Kidney (tissue), 14 donors: ENCODE measurements around the gene USP19. TPM values are rescaled to one million over a fixed set of nuclear protein-coding genes. Genes with fewer than 3 reads are reported as not detected.

ENCODE experiments used
- DNase-seq, 5 donors: peaks; one replicate each; pipeline ENCODE4 v3.0.0-alpha.2; 2013 to 2020
- FAIRE-seq: peaks from 2 replicates; lab custom pipeline; 2012; peaks lifted over from hg19 to GRCh38; lab: Jason Lieb, UNC
- H3K27ac ChIP-seq, 2 donors: one replicate each; pipeline ENCODE4 v1.7.0; 2013; ENCODE audit warnings: low read depth in 2 of 2, low read length in 2 of 2, inconsistent platforms in 1 of 2
- H3K27me3 ChIP-seq: one replicate; pipeline ENCODE4 v1.7.1; 2013; ENCODE audit warnings: low read length, inconsistent platforms; ENCODE audit not compliant: control insufficient read depth, insufficient read depth
- H3K36me3 ChIP-seq, 3 donors: one replicate each; pipeline versions ENCODE4 v1.7.0 to v1.7.1; 2013; ENCODE audit warnings: low read length in 3 of 3, control low read depth in 1 of 3, inconsistent platforms in 1 of 3; ENCODE audit not compliant: insufficient read depth in 3 of 3, control insufficient read depth in 2 of 3
- H3K4me1 ChIP-seq, 3 donors: one replicate each; pipeline versions ENCODE4 v1.7.0 to v1.7.1; 2013; ENCODE audit warnings: low read length in 3 of 3, inconsistent platforms in 1 of 3, low read depth in 1 of 3; ENCODE audit not compliant: control insufficient read depth in 2 of 3, insufficient read depth in 2 of 3
- H3K4me3 ChIP-seq, 3 donors: one replicate each; pipeline versions ENCODE4 v1.7.0 to v1.8.1; 2013; ENCODE audit warnings: low read length in 3 of 3, control low read depth in 1 of 3, inconsistent platforms in 1 of 3
- H3K9ac ChIP-seq, 3 donors: one replicate each; pipeline versions ENCODE4 v1.7.0 to v1.7.1; 2013; ENCODE audit warnings: low read length in 3 of 3, control low read depth in 1 of 3, inconsistent platforms in 1 of 3
- H3K9me3 ChIP-seq, 3 donors: one replicate each; pipeline versions ENCODE4 v1.7.0 to v1.7.1; 2013; ENCODE audit warnings: low read length in 3 of 3, control low read depth in 1 of 3, inconsistent platforms in 1 of 3; ENCODE audit not compliant: control insufficient read depth in 2 of 3, insufficient read depth in 1 of 3
- intact Hi-C: fragments of 100-400 bp; cut with DNase I; formaldehyde crosslinking; loops from one replicate; pipeline ENCODE4 v1.11.1; 2022
- polyA plus RNA-seq: library from polyadenylated mRNA; stranded (reverse); fragments of 350-450 nt; fragmentation: Illumina TruSeq; extraction: RNeasy Lipid Tissue Mini Kit (QIAGEN cat#74804); gene quantifications from one replicate; pipeline ENCODE4 v1.2.3, GENCODE V29; 2014; ENCODE audit warnings: low read depth, low replicate concordance; ENCODE audit not compliant: insufficient read depth
- total RNA-seq: library from RNA; stranded (reverse); fragmentation: NEBNext Ultra II Directional; extraction: Animal tissue kit (Norgen Biotek cat#: 25700); gene quantifications from one replicate; pipeline ENCODE4 v1.2.1, GENCODE V29; 2021
- TF ChIP-seq, protein P1 (sequence below): IDR thresholded peaks from 3 replicates; pipeline ENCODE4 v1.5.1; 2012; ENCODE audit warnings: mild to moderate bottlenecking, moderate library complexity, borderline replicate concordance; ENCODE audit not compliant: insufficient read depth; ENCODE audit errors: extremely low read depth
- donor health status: control.
- donor health status: control.
- donor health status: control.
- donor health status: control.
- donor health status: control.
- donor health status: DM: yes; HTN: yes; CAD: no.
- donor health status: Normal renal cell carcinoma (clear cell type).

USP19 gene
- total and polyA plus RNA-seq, 2 donors from 2014 or later, result 29.3 to 67.2 TPM

DNA sequence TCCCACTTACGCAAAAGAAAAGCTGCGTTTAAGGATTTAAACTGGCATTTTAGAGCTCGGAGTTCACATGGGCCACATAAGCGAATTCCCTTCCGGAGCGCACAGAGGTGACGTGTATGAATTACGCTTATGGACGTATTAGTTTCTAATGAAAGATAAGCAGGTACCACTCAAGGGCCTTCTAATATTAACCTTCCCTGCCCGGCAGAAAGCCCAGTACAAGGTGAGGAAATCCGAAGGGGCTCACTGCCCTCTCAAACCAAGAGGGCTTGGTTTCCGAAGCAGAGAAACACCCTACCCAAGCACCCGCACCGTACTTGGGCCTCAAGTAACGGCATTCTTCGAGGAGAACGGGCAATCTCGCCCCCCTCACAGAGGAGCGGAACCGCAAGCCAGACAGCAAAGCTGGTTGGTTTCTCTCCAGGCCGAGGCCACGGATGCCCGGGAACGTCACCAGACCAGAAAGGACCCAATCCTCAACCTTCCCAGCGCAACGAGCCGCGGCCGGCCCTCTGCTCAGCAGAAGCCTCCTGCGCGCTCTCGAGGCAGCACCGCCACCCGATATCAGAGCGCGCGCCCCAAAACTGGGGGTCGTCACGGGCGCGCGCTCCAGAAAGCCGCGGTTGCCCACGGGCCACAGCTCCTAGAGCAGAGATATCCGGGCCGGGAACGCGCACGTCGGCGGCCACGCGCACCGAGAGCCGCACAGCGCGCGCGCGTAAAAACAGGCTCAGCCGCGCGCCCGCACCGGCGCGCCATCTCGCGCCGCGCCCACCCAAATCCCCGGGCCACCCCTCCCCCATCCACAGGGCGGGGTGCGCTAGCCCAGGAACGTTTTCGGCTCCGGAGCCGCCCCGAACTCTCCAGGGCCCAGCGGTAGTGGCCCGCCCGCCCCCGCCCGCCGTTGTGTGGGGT lies 27.4 kb downstream of the USP19 start:
- Histone ChIP-seq H3K27ac (peak overlapping the region; percentile 91 to 93), H3K36me3 (peaks cover 0 to 8% (median 4%) of the 10 kb centered on the region in 3 donors), H3K27me3 (no peaks in the 10 kb centered on the region), H3K9me3 (no peaks in the 10 kb centered on the region), H3K4me1 (peaks cover 0 to 15% (median 11%) of the 10 kb centered on the region in 3 donors), H3K9ac (peak overlapping the region; percentile 56 to 90 (median 74)), H3K4me3 (peak overlapping the region; percentile 78 to 98 (median 93))
- intact Hi-C loops, result no loop called here
- FAIRE-seq (no peak), DNase-seq (peak; percentile 84 to 91 (median 88))
- TF ChIP-seq, protein P1, sequence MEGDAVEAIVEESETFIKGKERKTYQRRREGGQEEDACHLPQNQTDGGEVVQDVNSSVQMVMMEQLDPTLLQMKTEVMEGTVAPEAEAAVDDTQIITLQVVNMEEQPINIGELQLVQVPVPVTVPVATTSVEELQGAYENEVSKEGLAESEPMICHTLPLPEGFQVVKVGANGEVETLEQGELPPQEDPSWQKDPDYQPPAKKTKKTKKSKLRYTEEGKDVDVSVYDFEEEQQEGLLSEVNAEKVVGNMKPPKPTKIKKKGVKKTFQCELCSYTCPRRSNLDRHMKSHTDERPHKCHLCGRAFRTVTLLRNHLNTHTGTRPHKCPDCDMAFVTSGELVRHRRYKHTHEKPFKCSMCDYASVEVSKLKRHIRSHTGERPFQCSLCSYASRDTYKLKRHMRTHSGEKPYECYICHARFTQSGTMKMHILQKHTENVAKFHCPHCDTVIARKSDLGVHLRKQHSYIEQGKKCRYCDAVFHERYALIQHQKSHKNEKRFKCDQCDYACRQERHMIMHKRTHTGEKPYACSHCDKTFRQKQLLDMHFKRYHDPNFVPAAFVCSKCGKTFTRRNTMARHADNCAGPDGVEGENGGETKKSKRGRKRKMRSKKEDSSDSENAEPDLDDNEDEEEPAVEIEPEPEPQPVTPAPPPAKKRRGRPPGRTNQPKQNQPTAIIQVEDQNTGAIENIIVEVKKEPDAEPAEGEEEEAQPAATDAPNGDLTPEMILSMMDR, result no peak

DNA sequence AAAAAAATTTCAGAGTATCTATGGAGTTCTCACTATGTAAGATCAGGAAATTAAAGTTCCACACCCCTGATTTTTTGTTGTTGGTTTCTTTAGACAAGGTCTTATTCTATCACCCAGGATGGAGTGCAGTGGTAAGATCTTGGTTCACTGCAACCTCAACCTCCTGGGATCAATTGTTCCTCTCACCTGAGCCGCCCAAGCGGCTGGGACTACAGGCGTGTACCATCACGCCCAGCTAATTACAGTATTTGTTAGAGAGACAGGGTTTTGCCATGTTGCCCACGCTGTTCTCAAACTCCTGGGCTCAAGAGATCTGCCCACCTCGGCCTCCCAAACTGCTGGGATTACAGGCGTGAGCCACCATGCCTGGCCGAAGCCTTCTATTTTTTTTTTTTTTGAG lies 39.2 kb downstream of the USP19 start:
- FAIRE-seq, result no peak

DNA sequence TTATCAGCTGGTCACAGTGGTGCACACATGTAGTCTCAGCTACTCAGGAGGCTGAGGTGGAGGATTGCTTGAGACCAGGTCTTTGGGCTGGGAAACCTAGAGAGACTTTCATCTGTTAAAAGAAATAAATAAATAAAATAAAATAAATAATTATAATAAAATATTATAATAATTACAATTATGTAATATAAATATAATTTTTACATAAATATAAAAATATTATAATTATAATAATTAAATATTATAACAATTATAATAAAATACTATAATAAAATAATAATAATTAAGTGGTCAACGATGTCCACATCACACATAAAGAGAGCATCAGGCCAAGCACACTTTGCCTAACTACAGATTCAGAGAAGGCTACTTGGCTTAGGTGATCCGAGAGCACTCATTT lies 41.4 kb downstream of the USP19 start:
- no peak for DNase-seq

More for the DNA sequence above, 39.2 kb downstream of the USP19 start:
- no peaks in the 10 kb centered on the region for H3K9me3 ChIP-seq
- no peak overlapping the region for H3K27ac ChIP-seq
- no peaks in the 10 kb centered on the region for H3K4me1 ChIP-seq
- H3K27me3 ChIP-seq, result no peaks in the 10 kb centered on the region
- peaks cover 0 to 4% (median 3%) of the 10 kb centered on the region in 3 donors for H3K36me3 ChIP-seq
- intact Hi-C loops, result no loop called here
- no peak overlapping the region for H3K9ac ChIP-seq
- no peak overlapping the region for H3K4me3 ChIP-seq
- TF ChIP-seq, protein P1, result no peak
- DNase-seq, result no peak

More for the DNA sequence above, 41.4 kb downstream of the USP19 start:
- intact Hi-C loops, result no loop called here
- no peak overlapping the region for H3K27ac ChIP-seq
- H3K9ac ChIP-seq, result no peak overlapping the region
- H3K27me3 ChIP-seq, result no peaks in the 10 kb centered on the region
- H3K4me1 ChIP-seq, result no peaks in the 10 kb centered on the region
- peak; percentile 87 for FAIRE-seq
- H3K36me3 ChIP-seq, result peaks cover 0 to 11% (median 10%) of the 10 kb centered on the region in 3 donors
- no peak overlapping the region for H3K4me3 ChIP-seq
- TF ChIP-seq, protein P1, result no peak
- no peaks in the 10 kb centered on the region for H3K9me3 ChIP-seq
